Caco-2 (cell line): ENCODE results near the gene CFAP299. TPM values are rescaled to one million over a fixed set of nuclear protein-coding genes. Genes with fewer than 3 reads are reported as not detected.

Experiments used
- BruUV-seq: library from RNA; stranded (reverse); fragments of 400-500 nt; replicated peaks from 2 replicates; lab custom pipeline; 2021; lab: Mats Ljungman, UMichigan
- CTCF ChIA-PET: fragments of 300-600 bp; sonication (Branson Sonifier 250); formaldehyde crosslinking; loops from one replicate; lab custom pipeline; 2022; ENCODE audit warnings: antibody characterized with exemption; lab: Charles Lee
- POLR2A ChIA-PET: fragments of 300-600 bp; sonication (Branson Sonifier 250); formaldehyde crosslinking; loops from one replicate; lab custom pipeline; 2022; ENCODE audit warnings: antibody characterized with exemption; lab: Charles Lee
- DNase-seq, 2 experiments: peaks; one replicate each; pipeline versions ENCODE4 v3.0.0 to v3.0.0-alpha.2; 2020 to 2022
- H3K27me3 ChIP-seq: replicated peaks from 2 replicates; pipeline ENCODE4 v1.6.0; 2011; ENCODE audit warnings: low read length; ENCODE audit not compliant: control insufficient read depth, insufficient read depth
- H3K36me3 ChIP-seq: 2 replicates; pipeline ENCODE4 v1.5.1; 2011; ENCODE audit warnings: low read length; ENCODE audit not compliant: control insufficient read depth, insufficient read depth
- H3K4me1 ChIP-seq: fragments of 250-450 bp; sonication (Bioruptor Pico); 2 replicates; pipeline ENCODE4 v1.5.1; 2020; ENCODE audit warnings: mild to moderate bottlenecking
- H3K4me3 ChIP-seq: 2 replicates; pipeline ENCODE4 v1.5.1; 2011; ENCODE audit warnings: low read depth, mild to moderate bottlenecking, control low read depth, low read length
- H3K9me3 ChIP-seq: fragments of 250-450 bp; sonication (Bioruptor Pico); 2 replicates; pipeline ENCODE4 v1.5.1; 2020; ENCODE audit warnings: mild to moderate bottlenecking, moderate library complexity
- H3K27ac Mint-ChIP-seq: one replicate; pipeline ENCODE4 v1.8.0; 2022; ENCODE audit warnings: mixed read lengths; ENCODE audit not compliant: unreplicated experiment
- H3K27me3 Mint-ChIP-seq: one replicate; pipeline ENCODE4 v1.8.0; 2022; ENCODE audit warnings: mixed read lengths; ENCODE audit not compliant: insufficient read depth, unreplicated experiment
- H3K36me3 Mint-ChIP-seq: one replicate; pipeline ENCODE4 v1.8.0; 2022; ENCODE audit warnings: mild to moderate bottlenecking, mixed read lengths; ENCODE audit not compliant: insufficient read depth, unreplicated experiment
- H3K4me1 Mint-ChIP-seq: one replicate; pipeline ENCODE4 v1.8.0; 2022; ENCODE audit warnings: low read depth, mixed read lengths; ENCODE audit not compliant: unreplicated experiment
- H3K4me3 Mint-ChIP-seq: one replicate; pipeline ENCODE4 v1.8.0; 2022; ENCODE audit warnings: mild to moderate bottlenecking, moderate library complexity, mixed read lengths; ENCODE audit not compliant: unreplicated experiment
- H3K9me3 Mint-ChIP-seq: one replicate; pipeline ENCODE4 v1.8.0; 2022; ENCODE audit warnings: mixed read lengths; ENCODE audit not compliant: unreplicated experiment
- intact Hi-C: fragments of 100-400 bp; cut with micrococcal nuclease; formaldehyde crosslinking; loops from one replicate; pipeline ENCODE4 v1.10.0; 2022; ENCODE audit not compliant: unreplicated experiment
- total RNA-seq: library from RNA; stranded (reverse); gene quantifications from 2 replicates; pipeline ENCODE4 v1.2.3, GENCODE V29; 2022
- TF ChIP-seq, protein P1 (sequence below), 2 experiments: fragments of 200-600 bp in 1 of 2; IDR thresholded peaks; 1 replicate in 1 of 2; 2 replicates in 1 of 2; pipeline versions ENCODE4 v1.5.1 to v1.8.0; 2011 to 2022; ENCODE audit warnings: antibody characterized with exemption in 1 of 2, control low read depth in 1 of 2, inconsistent platforms in 1 of 2, low read depth in 1 of 2, low read length in 1 of 2, mild to moderate bottlenecking in 1 of 2, moderate library complexity in 1 of 2; ENCODE audit not compliant: insufficient read depth in 1 of 2, severe bottlenecking in 1 of 2, unreplicated experiment in 1 of 2

The CFAP299 gene
- total RNA-seq, 1 experiment from 2014 or later: not detected

DNA sequence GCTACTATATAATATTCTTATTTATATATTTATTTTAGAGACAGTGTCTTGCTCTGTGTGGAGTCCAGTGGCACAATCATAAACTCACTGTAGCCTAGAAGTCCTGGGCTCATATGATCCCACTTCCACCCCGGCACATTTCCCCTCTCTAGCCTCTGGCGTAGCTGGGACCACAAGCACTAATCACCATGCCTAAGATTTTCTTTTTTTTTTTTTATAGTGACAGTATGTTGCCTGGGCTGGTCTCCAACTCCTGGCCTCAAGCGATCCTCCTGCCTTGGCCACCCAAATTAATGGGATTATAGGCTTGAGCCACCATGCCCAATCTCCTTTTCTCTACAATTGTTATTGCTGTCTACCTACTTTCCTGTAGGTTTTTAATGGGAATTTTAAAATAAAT is 620.9 kb downstream of the CFAP299 start:
- no peak for DNase-seq
- POLR2A ChIA-PET: no interaction called here

DNA sequence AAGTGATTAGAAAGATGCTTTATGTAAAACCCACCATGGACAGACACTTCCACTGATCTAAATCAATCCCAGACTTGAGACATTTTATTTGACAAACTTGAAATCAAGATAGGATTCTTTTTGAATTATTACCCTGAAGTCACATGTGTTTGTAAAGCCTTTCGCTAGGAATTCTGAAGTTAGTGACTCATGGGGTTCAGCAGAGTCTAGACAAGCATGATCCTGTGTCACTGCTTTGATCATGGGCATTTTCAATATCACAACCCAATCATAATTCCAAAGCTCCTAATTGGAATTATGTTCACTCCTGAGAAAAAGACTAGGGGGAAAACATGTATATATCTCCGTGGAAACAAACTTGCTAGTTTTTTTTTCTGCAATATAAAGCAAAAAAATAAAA is 627.5 kb downstream of the CFAP299 start:
- POLR2A ChIA-PET: no interaction called here
- Histone ChIP-seq H3K36me3 (no peaks in the 10 kb centered on the region), H3K27me3 (no peaks in the 10 kb centered on the region), H3K9me3 (no peaks in the 10 kb centered on the region), H3K4me1 (no peaks in the 10 kb centered on the region), H3K4me3 (no peak overlapping the region)
- Mint-ChIP-seq H3K27me3 (peaks cover 8% of the 10 kb centered on the region), H3K27ac (no peak overlapping the region), H3K9me3 (no peaks in the 10 kb centered on the region), H3K4me1 (no peaks in the 10 kb centered on the region), H3K36me3 (no peaks in the 10 kb centered on the region), H3K4me3 (no peak overlapping the region)
- intact Hi-C loops: no loop called here
- CTCF ChIA-PET: no interaction called here
- TF ChIP-seq, protein P1, sequence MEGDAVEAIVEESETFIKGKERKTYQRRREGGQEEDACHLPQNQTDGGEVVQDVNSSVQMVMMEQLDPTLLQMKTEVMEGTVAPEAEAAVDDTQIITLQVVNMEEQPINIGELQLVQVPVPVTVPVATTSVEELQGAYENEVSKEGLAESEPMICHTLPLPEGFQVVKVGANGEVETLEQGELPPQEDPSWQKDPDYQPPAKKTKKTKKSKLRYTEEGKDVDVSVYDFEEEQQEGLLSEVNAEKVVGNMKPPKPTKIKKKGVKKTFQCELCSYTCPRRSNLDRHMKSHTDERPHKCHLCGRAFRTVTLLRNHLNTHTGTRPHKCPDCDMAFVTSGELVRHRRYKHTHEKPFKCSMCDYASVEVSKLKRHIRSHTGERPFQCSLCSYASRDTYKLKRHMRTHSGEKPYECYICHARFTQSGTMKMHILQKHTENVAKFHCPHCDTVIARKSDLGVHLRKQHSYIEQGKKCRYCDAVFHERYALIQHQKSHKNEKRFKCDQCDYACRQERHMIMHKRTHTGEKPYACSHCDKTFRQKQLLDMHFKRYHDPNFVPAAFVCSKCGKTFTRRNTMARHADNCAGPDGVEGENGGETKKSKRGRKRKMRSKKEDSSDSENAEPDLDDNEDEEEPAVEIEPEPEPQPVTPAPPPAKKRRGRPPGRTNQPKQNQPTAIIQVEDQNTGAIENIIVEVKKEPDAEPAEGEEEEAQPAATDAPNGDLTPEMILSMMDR (IDR thresholded peaks at IDR 0.05; ENCODE audit: insufficient read depth in 1 of 2, low read depth in 1 of 2, low read length in 1 of 2, severe bottlenecking in 1 of 2, unreplicated experiment in 1 of 2): no peak
- BruUV-seq: no TSS peak
- no peak for DNase-seq

More for the DNA sequence above, 620.9 kb downstream of the CFAP299 start:
- Histone ChIP-seq H3K27me3 (no peaks in the 10 kb centered on the region), H3K9me3 (no peaks in the 10 kb centered on the region), H3K4me1 (no peaks in the 10 kb centered on the region), H3K36me3 (no peaks in the 10 kb centered on the region), H3K4me3 (no peak overlapping the region)
- CTCF ChIA-PET: no interaction called here
- TF ChIP-seq, protein P1 (IDR thresholded peaks at IDR 0.05; ENCODE audit: insufficient read depth in 1 of 2, low read depth in 1 of 2, low read length in 1 of 2, severe bottlenecking in 1 of 2, unreplicated experiment in 1 of 2): no peak
- Mint-ChIP-seq H3K4me1 (no peaks in the 10 kb centered on the region), H3K27ac (no peak overlapping the region), H3K4me3 (no peak overlapping the region), H3K9me3 (no peaks in the 10 kb centered on the region), H3K27me3 (peaks cover 2% of the 10 kb centered on the region), H3K36me3 (no peaks in the 10 kb centered on the region)
- no TSS peak for BruUV-seq
- intact Hi-C loops: no loop called here

DNA sequence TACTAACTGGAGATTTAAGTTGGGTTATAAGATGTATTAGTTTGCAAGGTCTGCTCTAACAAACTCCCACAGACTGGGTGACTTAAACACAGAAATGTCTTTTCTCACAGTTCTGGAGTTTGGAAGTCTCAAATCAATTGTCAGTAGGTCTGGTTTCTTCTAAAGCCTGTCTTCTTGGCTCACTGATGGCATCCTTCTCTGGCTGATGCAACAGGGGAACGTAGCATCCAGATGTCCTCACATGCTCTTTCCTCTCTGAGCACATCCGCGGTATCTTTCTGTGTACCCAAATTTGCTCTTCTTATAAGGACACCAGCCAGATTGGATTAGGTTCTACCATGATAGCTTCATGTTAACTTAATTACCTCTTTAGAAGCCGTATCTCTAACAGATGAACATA is 631.8 kb downstream of the CFAP299 start:
- H3K4me1 ChIP-seq: no peaks in the 10 kb centered on the region

More for the DNA sequence above, 631.8 kb downstream of the CFAP299 start:
- Histone ChIP-seq H3K36me3 (no peaks in the 10 kb centered on the region), H3K27me3 (no peaks in the 10 kb centered on the region), H3K9me3 (no peaks in the 10 kb centered on the region), H3K4me3 (no peak overlapping the region)
- DNase-seq: no peak
- TF ChIP-seq, protein P1 (IDR thresholded peaks at IDR 0.05; ENCODE audit: insufficient read depth in 1 of 2, low read depth in 1 of 2, low read length in 1 of 2, severe bottlenecking in 1 of 2, unreplicated experiment in 1 of 2): no peak
- Mint-ChIP-seq H3K27ac (no peak overlapping the region), H3K27me3 (peaks cover 6% of the 10 kb centered on the region), H3K36me3 (no peaks in the 10 kb centered on the region), H3K4me1 (no peaks in the 10 kb centered on the region), H3K4me3 (no peak overlapping the region), H3K9me3 (no peaks in the 10 kb centered on the region)
- intact Hi-C loops: no loop called here
- POLR2A ChIA-PET: no interaction called here
- CTCF ChIA-PET: no interaction called here
- no TSS peak for BruUV-seq
